Thoracic aorta (tissue), 2 donors: ENCODE results near the gene ARHGAP35. TPM values are rescaled to one million over a fixed set of nuclear protein-coding genes. Genes with fewer than 3 reads are reported as not detected.

Source experiments
- ATAC-seq: fragments of 150-250 bp; one replicate; pipeline ENCODE4 v1.8.0; 2017; ENCODE audit warnings: low read depth; ENCODE audit not compliant: insufficient number of reproducible peaks, low FRiP score
- DNase-seq: peaks from one replicate; pipeline ENCODE4 v3.0.0-alpha.2; 2020; ENCODE audit warnings: low spot score
- H3K27ac ChIP-seq, 2 donors: fragments of 200-600 bp; sonication (generic); 1 replicate in 1 of 2; 2 replicates in 1 of 2; pipeline ENCODE4 v1.5.1; 2016; ENCODE audit warnings: mild to moderate bottlenecking in 2 of 2, moderate library complexity in 2 of 2
- H3K27me3 ChIP-seq: fragments of 200-600 bp; sonication (generic); replicated peaks from 2 replicates; pipeline ENCODE4 v1.6.0; 2016; ENCODE audit warnings: mild to moderate bottlenecking; ENCODE audit not compliant: insufficient read depth
- H3K36me3 ChIP-seq: fragments of 200-600 bp; sonication (generic); one replicate; pipeline ENCODE4 v1.5.1; 2016
- H3K4me1 ChIP-seq, 2 donors: fragments of 200-600 bp; sonication (generic); 1 replicate in 1 of 2; 2 replicates in 1 of 2; pipeline versions ENCODE4 v1.5.1 to v1.6.0; 2016; ENCODE audit warnings: low read depth in 2 of 2, mild to moderate bottlenecking in 1 of 2; ENCODE audit not compliant: control insufficient read depth in 1 of 2
- H3K4me3 ChIP-seq: fragments of 200-600 bp; sonication (generic); 2 replicates; pipeline ENCODE4 v1.5.1; 2016; ENCODE audit warnings: mild to moderate bottlenecking
- H3K9me3 ChIP-seq: fragments of 200-600 bp; sonication (generic); 2 replicates; pipeline ENCODE4 v1.5.1; 2016
- total RNA-seq, 2 donors: library from RNA; depleted of rRNA; stranded (reverse); fragments of >200 nt; gene quantifications; one replicate each; pipeline versions ENCODE4 v1.1.0 to v1.2.3, GENCODE V29; 2016
- TF ChIP-seq, protein P1 (sequence below): fragments of 200-600 bp; sonication (generic); IDR thresholded peaks from one replicate; pipeline ENCODE4 v1.5.1; 2019; ENCODE audit warnings: antibody characterized with exemption

ARHGAP35 gene
- total RNA-seq, 2 donors from 2014 or later, result 42.9 to 51.1 TPM

DNA sequence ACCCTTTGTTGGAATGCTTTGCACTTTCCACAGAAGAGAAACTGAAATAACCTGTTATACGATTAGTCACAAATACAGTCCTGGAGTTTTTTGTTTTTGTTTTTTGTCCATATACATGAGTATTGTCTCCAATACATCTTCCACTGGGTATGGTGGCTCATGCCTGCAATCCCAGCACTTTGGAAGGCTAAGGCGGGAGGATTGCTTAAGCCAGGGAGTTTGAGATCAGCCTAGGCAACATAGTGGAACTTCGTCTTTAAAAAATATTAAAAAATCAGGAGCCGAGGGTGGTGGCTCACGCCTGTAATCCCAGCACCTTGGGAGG is 35.1 kb upstream of the ARHGAP35 start:
- DNase-seq (no peak), ATAC-seq (no peak)
- H3K27ac ChIP-seq, result no peak overlapping the region
- no peaks in the 10 kb centered on the region for H3K36me3 ChIP-seq
- no peaks in the 10 kb centered on the region for H3K4me1 ChIP-seq
- no peaks in the 10 kb centered on the region for H3K27me3 ChIP-seq
- no peak overlapping the region for H3K4me3 ChIP-seq
- no peaks in the 10 kb centered on the region for H3K9me3 ChIP-seq
- TF ChIP-seq, protein P1, sequence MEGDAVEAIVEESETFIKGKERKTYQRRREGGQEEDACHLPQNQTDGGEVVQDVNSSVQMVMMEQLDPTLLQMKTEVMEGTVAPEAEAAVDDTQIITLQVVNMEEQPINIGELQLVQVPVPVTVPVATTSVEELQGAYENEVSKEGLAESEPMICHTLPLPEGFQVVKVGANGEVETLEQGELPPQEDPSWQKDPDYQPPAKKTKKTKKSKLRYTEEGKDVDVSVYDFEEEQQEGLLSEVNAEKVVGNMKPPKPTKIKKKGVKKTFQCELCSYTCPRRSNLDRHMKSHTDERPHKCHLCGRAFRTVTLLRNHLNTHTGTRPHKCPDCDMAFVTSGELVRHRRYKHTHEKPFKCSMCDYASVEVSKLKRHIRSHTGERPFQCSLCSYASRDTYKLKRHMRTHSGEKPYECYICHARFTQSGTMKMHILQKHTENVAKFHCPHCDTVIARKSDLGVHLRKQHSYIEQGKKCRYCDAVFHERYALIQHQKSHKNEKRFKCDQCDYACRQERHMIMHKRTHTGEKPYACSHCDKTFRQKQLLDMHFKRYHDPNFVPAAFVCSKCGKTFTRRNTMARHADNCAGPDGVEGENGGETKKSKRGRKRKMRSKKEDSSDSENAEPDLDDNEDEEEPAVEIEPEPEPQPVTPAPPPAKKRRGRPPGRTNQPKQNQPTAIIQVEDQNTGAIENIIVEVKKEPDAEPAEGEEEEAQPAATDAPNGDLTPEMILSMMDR, result no peak

DNA sequence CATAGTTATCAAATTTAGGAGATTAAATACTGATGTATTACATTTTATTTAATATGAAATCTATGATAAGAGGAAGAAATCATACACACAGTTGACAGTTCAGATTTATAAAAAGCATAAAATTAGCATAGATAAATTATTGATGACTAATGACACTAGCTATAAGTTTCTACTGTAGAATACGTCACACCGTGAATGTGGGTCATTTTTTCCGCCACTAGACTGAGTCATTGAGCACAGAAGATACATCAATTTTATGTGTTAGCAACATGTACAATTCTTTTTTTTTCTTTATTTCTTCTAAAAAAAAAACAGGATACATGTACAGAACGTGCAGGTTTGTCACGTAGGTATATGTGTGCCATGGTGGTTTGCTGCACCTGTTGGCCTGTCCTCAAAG is 32.3 kb upstream of the ARHGAP35 start:
- Histone ChIP-seq H3K36me3 (no peaks in the 10 kb centered on the region), H3K27ac (no peak overlapping the region)
- TF ChIP-seq, protein P1, result no peak

DNA sequence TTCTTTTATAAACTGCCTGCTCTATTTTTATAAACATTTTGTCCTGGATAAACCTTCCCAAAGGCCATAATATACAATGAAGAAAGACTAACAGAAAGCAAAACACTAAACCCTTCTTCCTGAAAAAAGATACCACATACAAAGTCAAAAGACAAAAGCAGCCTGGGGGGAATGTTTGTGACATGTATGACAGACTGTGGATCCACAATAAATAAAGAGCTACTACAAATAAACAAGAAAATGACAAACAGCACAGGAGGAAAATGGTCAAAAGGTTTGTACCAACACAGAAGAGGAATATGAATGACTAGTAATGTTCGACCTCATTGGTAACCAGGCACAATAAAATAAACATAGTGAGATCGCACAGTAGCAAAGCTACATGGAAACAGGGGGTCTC is 29.9 kb upstream of the ARHGAP35 start:
- Histone ChIP-seq H3K36me3 (no peaks in the 10 kb centered on the region), H3K4me1 (peaks cover 0 to 7% of the 10 kb centered on the region in 2 donors), H3K27ac (no peak overlapping the region), H3K4me3 (no peak overlapping the region), H3K27me3 (no peaks in the 10 kb centered on the region), H3K9me3 (no peaks in the 10 kb centered on the region)
- TF ChIP-seq, protein P1, result no peak
- ATAC-seq (no peak), DNase-seq (no peak)

More for the DNA sequence above, 32.3 kb upstream of the ARHGAP35 start:
- Histone ChIP-seq H3K9me3 (no peaks in the 10 kb centered on the region), H3K4me3 (no peak overlapping the region), H3K27me3 (no peaks in the 10 kb centered on the region), H3K4me1 (no peaks in the 10 kb centered on the region)
- ATAC-seq, result no peak
- no peak for DNase-seq

DNA sequence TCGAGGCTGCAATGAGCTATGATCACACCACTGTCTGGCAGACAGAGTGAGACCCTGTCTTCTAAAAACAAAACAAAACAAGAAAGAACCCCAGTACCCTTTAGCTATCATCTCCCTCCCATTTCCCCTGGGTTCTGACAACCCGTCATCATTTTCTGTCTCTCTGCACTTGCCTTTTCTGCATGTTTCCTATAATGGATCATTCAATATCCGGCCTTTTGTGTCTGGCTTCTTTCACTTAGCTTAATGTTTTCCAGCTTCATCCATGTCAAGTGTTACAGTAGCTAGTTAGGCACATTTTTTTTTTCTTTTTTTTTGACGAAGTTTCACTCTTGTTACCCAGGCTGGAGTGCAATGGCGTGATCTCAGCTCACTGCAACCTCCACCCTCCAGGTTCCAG is 26.7 kb upstream of the ARHGAP35 start:
- TF ChIP-seq, protein P1, result no peak
- ATAC-seq (no peak), DNase-seq (no peak)
- Histone ChIP-seq H3K4me1 (peaks cover 3 to 14% of the 10 kb centered on the region in 2 donors), H3K4me3 (no peak overlapping the region), H3K27ac (no peak overlapping the region), H3K27me3 (no peaks in the 10 kb centered on the region), H3K36me3 (peaks cover 10% of the 10 kb centered on the region), H3K9me3 (no peaks in the 10 kb centered on the region)

DNA sequence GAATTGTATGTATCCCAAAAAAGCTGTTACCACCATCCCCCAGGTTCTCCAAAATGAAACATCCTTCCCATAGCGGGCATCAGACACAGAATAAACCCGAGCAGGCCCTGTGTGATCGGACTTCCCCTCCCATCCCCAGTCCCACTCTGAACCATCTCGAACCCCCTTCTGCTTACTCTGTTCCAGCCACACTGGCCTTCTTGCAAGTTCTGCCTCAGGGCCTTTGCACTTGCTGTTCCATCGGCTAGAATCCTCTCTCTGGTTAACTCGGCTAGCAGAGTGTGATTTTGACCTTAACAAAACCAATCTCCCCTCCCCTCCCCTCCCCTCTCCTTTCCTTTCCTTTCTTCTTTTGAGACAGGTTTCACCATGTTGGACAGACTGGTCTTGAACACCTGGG is 25.8 kb upstream of the ARHGAP35 start:
- peaks cover 3 to 14% of the 10 kb centered on the region in 2 donors for H3K4me1 ChIP-seq
- TF ChIP-seq, protein P1, result no peak
- H3K4me3 ChIP-seq, result no peak overlapping the region
- ATAC-seq (no peak), DNase-seq (no peak)
- no peaks in the 10 kb centered on the region for H3K27me3 ChIP-seq
- peaks cover 10% of the 10 kb centered on the region for H3K36me3 ChIP-seq
- no peak overlapping the region for H3K27ac ChIP-seq
- no peaks in the 10 kb centered on the region for H3K9me3 ChIP-seq
